ENCODE data around the gene SNX33.
"Not testable (repeated sequence)": the region's sequence is repeated elsewhere in the genome, so short reads cannot be mapped to it uniquely, and the experiment has no call there.

Gene SNX33

GRCh38 chr15:75647370-75648155, at the start of gene SNX33:
SNX33 (plus strand) TSS chr15:75647912; CDS start chr15:75649103, 1,191 bp downstream.
- in situ Hi-C loops (cut with MboI; ENCODE audit: low sequenced_read_pairs) = no loop called here

GRCh38 chr15:75598361-75598760, 49.4 kb upstream of the SNX33 start:
- in situ Hi-C loops (cut with MboI; ENCODE audit: low sequenced_read_pairs) = no loop called here

GRCh38 chr15:75599401-75599800, 48.3 kb upstream of the SNX33 start:
- in situ Hi-C loops (cut with MboI; ENCODE audit: low sequenced_read_pairs) = no loop called here

GRCh38 chr15:75606026-75606425, 41.7 kb upstream of the SNX33 start:
- in situ Hi-C loops (cut with MboI; ENCODE audit: low sequenced_read_pairs) = no loop called here

- in situ Hi-C loops (cut with MboI; ENCODE audit: low sequenced_read_pairs) = no loop called here
These were observed 40.7 kb upstream of the SNX33 start for GRCh38 chr15:75606711-75607699.

GRCh38 chr15:75616766-75617165, 30.9 kb upstream of the SNX33 start:
- in situ Hi-C loops (cut with MboI; ENCODE audit: low sequenced_read_pairs) = no loop called here

GRCh38 chr15:75620058-75620820, 27.5 kb upstream of the SNX33 start:
- in situ Hi-C loops (cut with MboI; ENCODE audit: low sequenced_read_pairs) = no loop called here

GRCh38 chr15:75620841-75621391, 26.8 kb upstream of the SNX33 start:
- in situ Hi-C loops (cut with MboI; ENCODE audit: low sequenced_read_pairs) = no loop called here

- in situ Hi-C loops (cut with MboI; ENCODE audit: low sequenced_read_pairs) = no loop called here
These were observed 25.2 kb upstream of the SNX33 start for GRCh38 chr15:75622505-75622904.

GRCh38 chr15:75625542-75626347, 22.0 kb upstream of the SNX33 start, which contains the start of gene SNUPN:
SNUPN (minus strand) TSS chr15:75625725; CDS start chr15:75621051, 4,674 bp downstream.
- in situ Hi-C loops (cut with MboI; ENCODE audit: low sequenced_read_pairs) = no loop called here

- in situ Hi-C loops (cut with MboI; ENCODE audit: low sequenced_read_pairs) = no loop called here
These were observed 15.8 kb upstream of the SNX33 start for GRCh38 chr15:75631935-75632334.

- in situ Hi-C loops (cut with MboI; ENCODE audit: low sequenced_read_pairs) = not testable (repeated sequence)
These were observed 13.8 kb upstream of the SNX33 start for GRCh38 chr15:75633922-75634321.

GRCh38 chr15:75636026-75636425, 11.7 kb upstream of the SNX33 start:
- in situ Hi-C loops (cut with MboI; ENCODE audit: low sequenced_read_pairs) = no loop called here

GRCh38 chr15:75637245-75638009, 10.3 kb upstream of the SNX33 start:
- in situ Hi-C loops (cut with MboI; ENCODE audit: low sequenced_read_pairs) = no loop called here

- in situ Hi-C loops (cut with MboI; ENCODE audit: low sequenced_read_pairs) = no loop called here
These were observed 8.5 kb upstream of the SNX33 start for GRCh38 chr15:75639191-75639708.

- in situ Hi-C loops (cut with MboI; ENCODE audit: low sequenced_read_pairs) = no loop called here
These were observed 7.8 kb upstream of the SNX33 start, which contains the start of gene IMP3 for GRCh38 chr15:75639709-75640482. IMP3 (minus strand) TSS chr15:75640224; CDS start chr15:75640168, 56 bp downstream.

- in situ Hi-C loops (cut with MboI; ENCODE audit: low sequenced_read_pairs) = no loop called here
These were observed 7.1 kb upstream of the SNX33 start for GRCh38 chr15:75640483-75641178.
